ENCODE data around the gene PHACTR2. TPM values are rescaled to one million over a fixed set of nuclear protein-coding genes. Genes with fewer than 3 reads are reported as not detected.

PHACTR2 gene
- total and polyA plus RNA-seq, 2 of the 13 experiments (the other 11 are each of a cell fraction or from before 2014, with no cell fraction given) = 11.3 to 28.2 TPM

DNA sequence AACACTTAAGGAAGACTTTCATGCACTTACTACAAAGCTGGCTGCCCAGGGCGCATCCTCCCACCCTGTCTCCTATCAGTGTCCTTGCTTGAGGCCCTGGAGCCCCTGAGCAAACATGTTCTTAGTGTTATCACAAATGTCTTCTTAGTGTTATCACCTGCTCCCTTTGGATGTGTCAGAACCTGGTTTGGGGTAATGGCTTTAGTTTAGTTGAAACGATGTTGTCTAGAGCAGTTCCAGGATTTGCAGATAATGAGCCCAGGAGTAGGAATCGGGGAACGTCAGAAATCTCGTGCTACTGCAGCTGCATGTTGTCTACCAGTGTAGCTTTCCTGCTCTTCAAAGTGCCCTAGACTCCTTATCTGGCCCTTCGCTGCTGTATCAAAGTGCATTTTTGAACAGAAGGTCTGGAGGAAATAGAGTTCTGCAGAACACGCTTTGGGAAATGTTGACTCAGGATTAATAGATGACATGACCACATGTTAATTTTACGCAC, 69.6 kb downstream of the PHACTR2 start (continued):
- TF ChIP-seq ZNF10 (CRISPR knock-in tag; IDR thresholded peaks at IDR 0.05; ENCODE audit: borderline replicate concordance, low read depth) (no peak), ONECUT2 (CRISPR knock-in tag; IDR thresholded peaks at IDR 0.05) (0 out of 2 replicates have a peak, but pooled peaks have one; percentile 24), ELF3 (CRISPR knock-in tag; IDR thresholded peaks at IDR 0.05) (0 out of 2 replicates have a peak, but pooled peaks have one; percentile 9), CENPX (CRISPR knock-in tag; IDR thresholded peaks at IDR 0.05) (no peak), MIER3 (CRISPR knock-in tag; IDR thresholded peaks at IDR 0.05; ENCODE audit: borderline replicate concordance) (peak; percentile 31; the same call in 1 of the 2 replicates), MEIS1 (CRISPR knock-in tag; IDR thresholded peaks at IDR 0.05; ENCODE audit: borderline replicate concordance) (no peak), KDM3A (CRISPR knock-in tag; IDR thresholded peaks at IDR 0.05; ENCODE audit: low read depth) (no peak), FOXJ3 (CRISPR knock-in tag; IDR thresholded peaks at IDR 0.05; ENCODE audit: borderline replicate concordance) (peak; percentile 75; the same call in 1 of the 2 replicates), THRA (CRISPR knock-in tag; IDR thresholded peaks at IDR 0.05; ENCODE audit: borderline replicate concordance) (peak; percentile 89; the same call in 1 of the 2 replicates), ZNF567 (CRISPR knock-in tag; IDR thresholded peaks at IDR 0.05; ENCODE audit: borderline replicate concordance) (no peak), DNMT3B (CRISPR knock-in tag; conservative IDR thresholded peaks at IDR 0.05) (0 out of 2 replicates have a peak, but pooled peaks have one; percentile 71), SOX13 (IDR thresholded peaks at IDR 0.05) (peak; percentile 63), SOX13 (CRISPR knock-in tag; conservative IDR thresholded peaks at IDR 0.05 in 1 of 2, IDR thresholded peaks at IDR 0.05 in 1 of 2) (peak in 1 of 2 experiments; percentile 91; a peak in 2 of 4 replicates), ZNF704 (CRISPR knock-in tag; IDR thresholded peaks at IDR 0.05; ENCODE audit: borderline replicate concordance) (no peak), TCF7L2 (IDR thresholded peaks at IDR 0.05; ENCODE audit: low read depth, low read length) (peak; percentile 78; the same call in 1 of the 2 replicates), ZKSCAN1 (IDR thresholded peaks at IDR 0.05; ENCODE audit: low read length) (no peak), ZNF790 (CRISPR knock-in tag; IDR thresholded peaks at IDR 0.05; ENCODE audit: borderline replicate concordance) (no peak), ZNF503 (CRISPR knock-in tag; IDR thresholded peaks at IDR 0.05) (peak; percentile 66; the same call in 1 of the 2 replicates), ZNF883 (CRISPR knock-in tag; IDR thresholded peaks at IDR 0.05; ENCODE audit: not compliant biosample characterization) (no peak), DMAP1 (CRISPR knock-in tag; IDR thresholded peaks at IDR 0.05) (no peak), JARID2 (CRISPR knock-in tag; IDR thresholded peaks at IDR 0.05; ENCODE audit: insufficient replicate concordance) (no peak)
- TF ChIP-seq, protein P1, sequence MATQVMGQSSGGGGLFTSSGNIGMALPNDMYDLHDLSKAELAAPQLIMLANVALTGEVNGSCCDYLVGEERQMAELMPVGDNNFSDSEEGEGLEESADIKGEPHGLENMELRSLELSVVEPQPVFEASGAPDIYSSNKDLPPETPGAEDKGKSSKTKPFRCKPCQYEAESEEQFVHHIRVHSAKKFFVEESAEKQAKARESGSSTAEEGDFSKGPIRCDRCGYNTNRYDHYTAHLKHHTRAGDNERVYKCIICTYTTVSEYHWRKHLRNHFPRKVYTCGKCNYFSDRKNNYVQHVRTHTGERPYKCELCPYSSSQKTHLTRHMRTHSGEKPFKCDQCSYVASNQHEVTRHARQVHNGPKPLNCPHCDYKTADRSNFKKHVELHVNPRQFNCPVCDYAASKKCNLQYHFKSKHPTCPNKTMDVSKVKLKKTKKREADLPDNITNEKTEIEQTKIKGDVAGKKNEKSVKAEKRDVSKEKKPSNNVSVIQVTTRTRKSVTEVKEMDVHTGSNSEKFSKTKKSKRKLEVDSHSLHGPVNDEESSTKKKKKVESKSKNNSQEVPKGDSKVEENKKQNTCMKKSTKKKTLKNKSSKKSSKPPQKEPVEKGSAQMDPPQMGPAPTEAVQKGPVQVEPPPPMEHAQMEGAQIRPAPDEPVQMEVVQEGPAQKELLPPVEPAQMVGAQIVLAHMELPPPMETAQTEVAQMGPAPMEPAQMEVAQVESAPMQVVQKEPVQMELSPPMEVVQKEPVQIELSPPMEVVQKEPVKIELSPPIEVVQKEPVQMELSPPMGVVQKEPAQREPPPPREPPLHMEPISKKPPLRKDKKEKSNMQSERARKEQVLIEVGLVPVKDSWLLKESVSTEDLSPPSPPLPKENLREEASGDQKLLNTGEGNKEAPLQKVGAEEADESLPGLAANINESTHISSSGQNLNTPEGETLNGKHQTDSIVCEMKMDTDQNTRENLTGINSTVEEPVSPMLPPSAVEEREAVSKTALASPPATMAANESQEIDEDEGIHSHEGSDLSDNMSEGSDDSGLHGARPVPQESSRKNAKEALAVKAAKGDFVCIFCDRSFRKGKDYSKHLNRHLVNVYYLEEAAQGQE (IDR thresholded peaks at IDR 0.05; ENCODE audit: borderline replicate concordance in 1 of 2, low read depth in 1 of 2, low read length in 2 of 2) = no peak

Measured in HepG2 (cell line).